HUES64 (cell line): ENCODE measurements around the gene UBE2L3.
"Not testable (repeated sequence)": the region's sequence is repeated elsewhere in the genome, so short reads cannot be mapped to it uniquely, and the experiment has no call there.

Experiments
- H3K27ac ChIP-seq: 2 replicates; pipeline ENCODE4 v1.7.0; 2013; ENCODE audit warnings: low read depth, low read length, inconsistent platforms
- H3K27me3 ChIP-seq: 2 replicates; pipeline ENCODE4 v1.6.1; 2013; ENCODE audit warnings: mild to moderate bottlenecking, low read length; ENCODE audit not compliant: insufficient read depth
- H3K36me3 ChIP-seq: 2 replicates; pipeline ENCODE4 v1.6.1; 2013; ENCODE audit warnings: mild to moderate bottlenecking, low read length; ENCODE audit not compliant: insufficient read depth
- H3K4me1 ChIP-seq: 2 replicates; pipeline ENCODE4 v1.6.1; 2013; ENCODE audit warnings: mild to moderate bottlenecking, low read length, moderate library complexity; ENCODE audit not compliant: insufficient read depth
- H3K4me3 ChIP-seq: 2 replicates; pipeline ENCODE4 v1.5.1; 2013; ENCODE audit warnings: mild to moderate bottlenecking, low read length, moderate library complexity
- H3K9ac ChIP-seq: 2 replicates; pipeline ENCODE4 v1.6.1; 2013; ENCODE audit warnings: mild to moderate bottlenecking, low read depth, low read length
- H3K9me3 ChIP-seq: 2 replicates; pipeline ENCODE4 v1.6.1; 2013; ENCODE audit warnings: low read depth, low read length; ENCODE audit not compliant: insufficient read depth
- WGBS: fragments of 150-250, 120-280 bp; methylation state at CpG from one replicate; pipeline ENCODE4 v1.1.7; 2013; ENCODE audit warnings: missing lambda C conversion rate; 5-methylcytosine and 5-hydroxymethylcytosine counted together

The UBE2L3 gene

DNA sequence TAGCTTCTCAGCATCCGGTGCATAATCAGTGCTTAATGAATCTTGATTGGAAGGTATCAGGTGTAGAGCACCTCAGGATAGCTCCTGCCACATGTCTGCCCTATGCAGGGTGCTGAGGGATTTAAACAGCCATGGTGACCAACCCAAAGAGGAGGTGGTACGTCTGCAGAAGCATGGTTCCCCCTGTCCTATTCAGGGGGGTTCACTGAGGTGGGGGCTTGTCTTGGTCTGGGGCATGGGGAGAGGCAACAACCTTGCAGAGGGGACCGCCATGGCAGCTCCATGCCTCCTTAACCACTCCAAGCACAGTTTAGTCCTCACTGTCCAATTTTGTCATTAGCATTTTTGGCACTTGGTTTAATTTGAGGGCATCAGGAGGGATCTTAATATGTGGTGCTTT lies 24.9 kb downstream of the UBE2L3 start:
- Histone ChIP-seq H3K4me1 (no peaks in the 10 kb centered on the region), H3K27me3 (no peaks in the 10 kb centered on the region), H3K9me3 (no peaks in the 10 kb centered on the region), H3K4me3 (no peak overlapping the region), H3K27ac (no peak overlapping the region), H3K9ac (no peak overlapping the region), H3K36me3 (peaks cover 47% of the 10 kb centered on the region)
- 92% methylated on average over 3 of the region's 3 CpGs for WGBS

GRCh38 chr22:21593406-21594232 lies 26.1 kb downstream of the UBE2L3 start:
- Histone ChIP-seq H3K9ac (no peak overlapping the region), H3K9me3 (no peaks in the 10 kb centered on the region), H3K4me1 (no peaks in the 10 kb centered on the region), H3K27me3 (no peaks in the 10 kb centered on the region), H3K36me3 (peaks cover 47% of the 10 kb centered on the region), H3K4me3 (no peak overlapping the region), H3K27ac (no peak overlapping the region)
- WGBS, result 85% methylated on average over 11 of the region's 11 CpGs

- Histone ChIP-seq H3K27ac (no peak overlapping the region), H3K9me3 (no peaks in the 10 kb centered on the region), H3K4me3 (no peak overlapping the region), H3K4me1 (no peaks in the 10 kb centered on the region), H3K27me3 (no peaks in the 10 kb centered on the region), H3K9ac (no peak overlapping the region), H3K36me3 (peaks cover 47% of the 10 kb centered on the region)
- 92% methylated on average over 5 of the region's 5 CpGs for WGBS
Measured at GRCh38 chr22:21594865-21595452, 27.4 kb downstream of the UBE2L3 start.

DNA sequence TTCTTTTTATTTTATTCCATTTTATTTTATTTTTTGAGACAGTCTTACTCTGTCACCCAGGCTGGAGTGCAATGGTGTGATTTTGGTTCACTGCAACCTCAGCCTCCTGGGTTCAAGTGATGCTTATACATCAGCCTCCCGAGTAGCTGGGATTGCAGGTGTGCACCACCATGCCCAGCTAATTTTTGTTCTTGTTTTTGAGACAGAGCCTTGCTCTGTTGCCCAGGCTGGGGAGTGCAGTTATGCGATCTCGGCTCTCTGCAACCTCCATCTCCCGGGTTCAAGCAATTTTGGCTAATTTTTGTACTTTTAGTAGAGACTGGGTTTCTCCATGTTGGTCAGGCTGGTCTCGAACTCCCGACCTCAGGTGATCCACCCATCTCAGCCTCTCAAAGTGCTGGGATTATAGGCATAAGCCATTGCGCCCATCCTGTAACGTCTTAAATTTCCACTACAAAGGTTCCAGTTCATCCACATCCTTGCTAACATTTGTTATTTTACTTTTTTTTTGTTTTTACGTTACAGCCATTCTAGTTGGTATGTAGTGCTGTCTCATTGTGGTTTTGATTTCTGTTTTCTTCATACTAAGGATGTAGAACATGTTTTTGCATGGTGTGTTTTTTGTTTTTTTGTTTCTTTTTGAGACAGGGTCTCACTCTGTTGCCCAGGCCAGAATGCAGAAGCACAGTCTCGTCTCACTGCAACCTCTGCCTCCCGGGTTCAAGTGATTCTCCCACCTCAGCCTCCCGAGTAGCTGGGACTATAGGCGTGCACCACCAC lies 29.0 kb downstream of the UBE2L3 start:
- H3K27me3 ChIP-seq, H3K4me3 ChIP-seq, H3K9me3 ChIP-seq, H3K9ac ChIP-seq, H3K4me1 ChIP-seq, H3K27ac ChIP-seq: not testable (repeated sequence)
- WGBS, result 98% methylated on average over 13 of the region's 13 CpGs
- peaks cover 47% of the 10 kb centered on the region for H3K36me3 ChIP-seq

DNA sequence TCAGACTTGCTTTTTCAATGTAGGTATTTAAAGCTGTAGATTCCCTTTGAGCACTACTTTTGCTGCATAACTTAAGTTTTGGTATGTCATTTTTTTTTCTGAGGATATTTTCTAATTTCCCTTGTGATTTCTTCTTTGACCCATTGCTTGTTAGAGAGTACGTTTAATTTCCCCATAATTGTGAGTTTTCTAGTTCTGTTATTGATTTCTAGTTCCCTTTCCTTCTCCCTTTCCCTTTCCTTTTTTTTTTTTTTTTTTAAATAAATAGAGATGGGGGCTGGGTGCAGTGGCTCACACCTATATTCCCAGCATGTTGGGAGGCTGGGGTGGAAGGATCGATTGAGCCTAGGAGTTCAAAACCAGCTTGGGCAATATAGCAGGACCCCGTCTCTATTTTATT lies 30.8 kb downstream of the UBE2L3 start:
- no peak overlapping the region for H3K9ac ChIP-seq
- no peak overlapping the region for H3K27ac ChIP-seq
- H3K27me3 ChIP-seq, result no peaks in the 10 kb centered on the region
- H3K9me3 ChIP-seq, result no peaks in the 10 kb centered on the region
- no peaks in the 10 kb centered on the region for H3K4me1 ChIP-seq
- no peak overlapping the region for H3K4me3 ChIP-seq
- WGBS, result 83% methylated on average over 1 of the region's 3 CpGs
- peaks cover 36% of the 10 kb centered on the region for H3K36me3 ChIP-seq

GRCh38 chr22:21599053-21599893 lies 31.8 kb downstream of the UBE2L3 start:
- Histone ChIP-seq H3K36me3 (peaks cover 26% of the 10 kb centered on the region), H3K4me3 (no peak overlapping the region), H3K9ac (no peak overlapping the region), H3K27ac (no peak overlapping the region), H3K4me1 (no peaks in the 10 kb centered on the region), H3K9me3 (no peaks in the 10 kb centered on the region), H3K27me3 (no peaks in the 10 kb centered on the region)
- WGBS, result 81% methylated on average over 5 of the region's 6 CpGs

DNA sequence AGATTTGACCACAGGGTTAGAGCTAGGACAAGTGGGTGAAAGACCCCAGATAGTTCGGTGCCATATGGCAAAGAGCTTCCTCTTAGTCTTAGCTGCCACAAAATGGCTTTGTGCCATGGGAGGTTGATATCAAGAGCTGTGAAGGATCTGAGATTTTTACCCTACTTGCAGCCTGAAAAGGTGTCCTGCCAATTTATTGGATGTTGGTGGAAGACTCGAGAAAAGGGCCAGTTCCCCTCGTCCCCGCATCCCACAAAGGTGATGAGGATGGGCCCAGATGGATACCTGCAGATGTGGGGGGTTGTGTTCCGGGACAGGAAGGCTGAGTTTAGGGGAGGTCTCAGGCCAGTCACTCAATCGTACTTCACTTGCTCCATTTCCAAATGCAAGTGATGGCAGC lies 35.1 kb downstream of the UBE2L3 start:
- Histone ChIP-seq H3K4me1 (no peaks in the 10 kb centered on the region), H3K27ac (no peak overlapping the region), H3K27me3 (no peaks in the 10 kb centered on the region), H3K4me3 (no peak overlapping the region), H3K36me3 (no peaks in the 10 kb centered on the region), H3K9me3 (no peaks in the 10 kb centered on the region), H3K9ac (no peak overlapping the region)
- 93% methylated on average over 6 of the region's 6 CpGs for WGBS

DNA sequence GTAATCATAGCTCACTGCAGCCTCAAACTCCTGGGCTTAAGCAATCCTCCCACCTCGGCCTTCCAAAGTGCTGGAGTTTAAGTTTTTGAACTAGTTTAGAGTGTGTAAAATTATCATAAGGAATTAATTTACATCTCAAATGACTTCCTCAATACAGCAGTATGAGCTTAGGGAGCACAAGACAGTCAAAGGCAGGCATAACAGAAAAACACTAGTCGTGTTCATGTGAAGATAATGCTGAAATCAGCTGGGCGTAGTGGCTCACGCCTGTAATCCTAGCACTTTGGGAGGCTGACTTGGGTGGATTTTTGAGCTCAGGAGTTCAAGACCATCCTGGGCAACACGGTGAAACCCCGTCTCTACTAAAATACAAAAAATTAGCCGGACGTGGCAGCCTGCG lies 36.5 kb downstream of the UBE2L3 start:
- H3K27ac ChIP-seq, result no peak overlapping the region

DNA sequence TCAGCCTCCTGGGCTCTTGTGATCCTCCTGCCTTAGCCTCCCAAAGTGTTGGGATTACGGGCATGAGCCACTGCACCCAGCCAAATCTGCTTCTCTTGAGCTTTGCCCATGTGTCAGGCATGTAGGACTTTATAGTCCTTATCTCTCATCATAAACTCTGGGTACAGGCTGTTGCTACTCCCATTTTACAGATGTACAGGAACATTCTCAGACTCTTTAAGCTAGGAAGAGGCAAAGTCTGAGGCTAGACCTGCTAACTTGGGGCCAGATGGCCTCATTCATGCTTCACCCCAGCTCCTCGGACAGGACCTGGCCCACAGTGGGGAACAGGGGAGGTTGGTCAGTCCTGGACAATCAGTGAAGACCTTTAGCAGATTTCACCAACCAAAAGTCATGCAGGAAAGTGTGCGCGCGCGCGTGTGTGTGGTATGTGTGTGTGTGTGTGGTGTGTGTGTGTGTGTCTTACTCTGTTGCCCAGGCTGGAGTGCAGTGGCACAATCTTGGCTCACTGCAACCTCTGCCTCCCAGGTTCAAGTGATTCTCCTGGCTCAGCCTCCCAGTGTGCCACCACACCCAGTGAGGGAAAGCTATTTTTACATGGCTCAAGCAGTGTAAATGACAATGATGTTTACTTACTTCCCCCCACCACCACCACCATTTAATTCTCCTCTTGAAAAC lies 38.5 kb downstream of the UBE2L3 start:
- H3K9me3 ChIP-seq, result no peaks in the 10 kb centered on the region
- no peaks in the 10 kb centered on the region for H3K27me3 ChIP-seq
- no peaks in the 10 kb centered on the region for H3K4me1 ChIP-seq
- no peak overlapping the region for H3K9ac ChIP-seq
- H3K4me3 ChIP-seq, result no peak overlapping the region
- 97% methylated on average over 7 of the region's 7 CpGs for WGBS
- peaks cover 18% of the 10 kb centered on the region for H3K36me3 ChIP-seq
- H3K27ac ChIP-seq, result no peak overlapping the region

More for the DNA sequence above, 36.5 kb downstream of the UBE2L3 start:
- Histone ChIP-seq H3K36me3 (no peaks in the 10 kb centered on the region), H3K27me3 (no peaks in the 10 kb centered on the region), H3K4me1 (no peaks in the 10 kb centered on the region), H3K9ac (no peak overlapping the region), H3K4me3 (no peak overlapping the region), H3K9me3 (no peaks in the 10 kb centered on the region)
- 94% methylated on average over 8 of the region's 9 CpGs for WGBS

- Histone ChIP-seq H3K9me3 (no peaks in the 10 kb centered on the region), H3K4me1 (no peaks in the 10 kb centered on the region), H3K4me3 (no peak overlapping the region), H3K27me3 (no peaks in the 10 kb centered on the region), H3K27ac (no peak overlapping the region), H3K36me3 (peaks cover 25% of the 10 kb centered on the region), H3K9ac (no peak overlapping the region)
- 96% methylated on average over 8 of the region's 8 CpGs for WGBS
Measured at GRCh38 chr22:21606775-21607174, 39.3 kb downstream of the UBE2L3 start.
